Mesenchymal stem cell (in vitro differentiated cells and primary cell): Measurements from ENCODE around the gene PTCD3.

Source experiments
- DNase-seq: peaks from one replicate; pipeline ENCODE4 v3.0.0-alpha.2; 2013
- H2AFZ ChIP-seq: one replicate; pipeline ENCODE4 v1.6.1; 2013; ENCODE audit warnings: low read depth, mild to moderate bottlenecking, control low read depth, inconsistent platforms, low read length, moderate library complexity
- H2AK5ac ChIP-seq: 2 replicates; pipeline ENCODE4 v1.6.1; 2013; ENCODE audit warnings: low read length, moderate library complexity, mild to moderate bottlenecking, inconsistent platforms; ENCODE audit not compliant: severe bottlenecking
- H2BK120ac ChIP-seq: one replicate; pipeline ENCODE4 v1.6.1; 2013; ENCODE audit warnings: low read depth, mild to moderate bottlenecking, inconsistent platforms, low read length, moderate library complexity
- H2BK12ac ChIP-seq, 2 experiments: one replicate each; pipeline ENCODE4 v1.6.1; 2013; ENCODE audit warnings: inconsistent platforms in 2 of 2, low read length in 2 of 2, mild to moderate bottlenecking in 2 of 2, moderate library complexity in 2 of 2, control low read depth in 1 of 2
- H2BK15ac ChIP-seq: one replicate; pipeline ENCODE4 v1.6.1; 2013; ENCODE audit warnings: mild to moderate bottlenecking, low read depth, inconsistent platforms; ENCODE audit not compliant: poor library complexity, severe bottlenecking
- H2BK5ac ChIP-seq: 2 replicates; pipeline ENCODE4 v1.6.1; 2013; ENCODE audit warnings: low read depth, mild to moderate bottlenecking, low read length, control low read depth, inconsistent platforms; ENCODE audit not compliant: poor library complexity, severe bottlenecking
- H3K14ac ChIP-seq, 2 experiments: one replicate each; pipeline ENCODE4 v1.6.1; 2013; ENCODE audit warnings: inconsistent platforms in 2 of 2, low read length in 2 of 2, control low read depth in 1 of 2, mild to moderate bottlenecking in 1 of 2, moderate library complexity in 1 of 2
- H3K18ac ChIP-seq, 2 experiments: one replicate each; pipeline ENCODE4 v1.6.1; 2013; ENCODE audit warnings: inconsistent platforms in 2 of 2, low read length in 2 of 2, control low read depth in 1 of 2, low read depth in 1 of 2, mild to moderate bottlenecking in 1 of 2
- H3K23ac ChIP-seq, 2 experiments: one replicate each; pipeline ENCODE4 v1.6.1; 2013; ENCODE audit warnings: inconsistent platforms in 2 of 2, low read length in 2 of 2, mild to moderate bottlenecking in 2 of 2, moderate library complexity in 2 of 2, control low read depth in 1 of 2
- H3K27ac ChIP-seq: 2 replicates; pipeline ENCODE4 v1.5.1; 2013; ENCODE audit warnings: mild to moderate bottlenecking, moderate library complexity, low read length, control low read depth, inconsistent platforms; ENCODE audit not compliant: poor library complexity, severe bottlenecking
- H3K27me3 ChIP-seq, 2 experiments: 2 replicates each; pipeline versions ENCODE4 v1.6.1 to v1.7.0; 2013; ENCODE audit warnings: low read length in 2 of 2, mild to moderate bottlenecking in 2 of 2, moderate library complexity in 2 of 2, control low read depth in 1 of 2, inconsistent platforms in 1 of 2; ENCODE audit not compliant: control insufficient read depth in 1 of 2, insufficient read depth in 1 of 2
- H3K36me3 ChIP-seq, 2 experiments: 2 replicates each; pipeline versions ENCODE4 v1.6.1 to v1.7.0; 2013; ENCODE audit warnings: low read length in 2 of 2, control low read depth in 1 of 2, inconsistent platforms in 1 of 2, low read depth in 1 of 2, mild to moderate bottlenecking in 1 of 2; ENCODE audit not compliant: insufficient read depth in 2 of 2, control insufficient read depth in 1 of 2
- H3K4ac ChIP-seq, 2 experiments: one replicate each; pipeline ENCODE4 v1.6.1; 2013; ENCODE audit warnings: inconsistent platforms in 2 of 2, low read length in 2 of 2, mild to moderate bottlenecking in 2 of 2, moderate library complexity in 2 of 2, control low read depth in 1 of 2, low read depth in 1 of 2
- H3K4me1 ChIP-seq: 2 replicates; pipeline ENCODE4 v1.6.1; 2013; ENCODE audit warnings: low read depth, low read length, control low read depth; ENCODE audit not compliant: control insufficient read depth, insufficient read depth
- H3K4me2 ChIP-seq: 2 replicates; pipeline ENCODE4 v1.6.1; 2013; ENCODE audit warnings: low read length, mild to moderate bottlenecking, inconsistent platforms; ENCODE audit not compliant: poor library complexity, severe bottlenecking
- H3K4me3 ChIP-seq, 2 experiments: 2 replicates each; pipeline versions ENCODE4 v1.5.1 to v1.7.0; 2013; ENCODE audit warnings: low read length in 2 of 2, mild to moderate bottlenecking in 2 of 2, control low read depth in 1 of 2, low read depth in 1 of 2; ENCODE audit not compliant: insufficient read depth in 1 of 2
- H3K79me1 ChIP-seq: replicated peaks from 2 replicates; pipeline ENCODE4 v1.6.1; 2013; ENCODE audit warnings: mild to moderate bottlenecking, control low read depth, low read length, inconsistent platforms; ENCODE audit not compliant: poor library complexity, severe bottlenecking
- H3K9ac ChIP-seq: 2 replicates; pipeline ENCODE4 v1.7.0; 2013; ENCODE audit warnings: mild to moderate bottlenecking, low read length, moderate library complexity
- H3K9me3 ChIP-seq: 2 replicates; pipeline ENCODE4 v1.7.0; 2013; ENCODE audit warnings: mild to moderate bottlenecking, low read length; ENCODE audit not compliant: control insufficient read depth
- H4K8ac ChIP-seq: one replicate; pipeline ENCODE4 v1.6.1; 2013; ENCODE audit warnings: inconsistent platforms, mild to moderate bottlenecking, low read length, moderate library complexity
- H4K91ac ChIP-seq: one replicate; pipeline ENCODE4 v1.6.1; 2013; ENCODE audit warnings: mild to moderate bottlenecking, low read length, inconsistent platforms
- WGBS: methylation state at CpG from one replicate; pipeline ENCODE4 v1.1.7; 2013; ENCODE audit warnings: mixed read lengths; 5-methylcytosine and 5-hydroxymethylcytosine counted together

Gene PTCD3

DNA sequence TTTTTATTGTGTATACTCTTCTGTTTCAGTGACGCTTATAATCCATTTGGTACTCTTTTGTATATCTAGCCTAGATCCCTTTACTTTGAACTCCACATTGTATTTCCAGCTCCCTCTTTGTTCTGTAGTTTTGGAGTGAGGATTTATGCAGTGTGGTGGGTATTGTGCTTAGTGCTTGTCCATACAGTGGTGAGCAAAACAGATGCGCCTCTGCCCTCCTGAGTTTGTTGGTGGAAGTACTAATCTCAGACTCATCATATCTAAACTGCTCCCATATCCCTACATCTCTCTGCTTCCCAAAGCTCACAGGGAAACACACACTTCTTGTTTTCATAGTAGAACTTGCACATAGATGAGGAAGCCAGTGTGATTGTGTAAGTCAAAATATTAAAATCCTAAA lies 12.1 kb downstream of the PTCD3 start:
- H4K8ac ChIP-seq = no peak overlapping the region
- H3K9ac ChIP-seq = no peak overlapping the region
- H3K27me3 ChIP-seq = no peaks in the 10 kb centered on the region
- no peak overlapping the region for H2AK5ac ChIP-seq
- H3K4me3 ChIP-seq = no peak overlapping the region
- no CpG with 5 or more reads among the region's 2 CpGs for WGBS
- no peak overlapping the region for H2BK12ac ChIP-seq
- H2BK15ac ChIP-seq = no peak overlapping the region
- peaks cover 33 to 95% of the 10 kb centered on the region in 2 experiments for H3K36me3 ChIP-seq
- no peak overlapping the region for H2BK120ac ChIP-seq
- H3K4me2 ChIP-seq = no peak overlapping the region
- H4K91ac ChIP-seq = no peak overlapping the region
- no peak overlapping the region for H2BK5ac ChIP-seq
- H3K79me1 ChIP-seq = peaks cover 36% of the 10 kb centered on the region
- H3K14ac ChIP-seq = no peak overlapping the region
- peaks cover 5% of the 10 kb centered on the region for H3K4me1 ChIP-seq
- H3K23ac ChIP-seq = no peak overlapping the region
- no peak overlapping the region for H3K27ac ChIP-seq
- H3K18ac ChIP-seq = no peak overlapping the region
- H3K9me3 ChIP-seq = no peaks in the 10 kb centered on the region
- no peak overlapping the region for H2AFZ ChIP-seq
- no peak for DNase-seq
- no peak overlapping the region for H3K4ac ChIP-seq

DNA sequence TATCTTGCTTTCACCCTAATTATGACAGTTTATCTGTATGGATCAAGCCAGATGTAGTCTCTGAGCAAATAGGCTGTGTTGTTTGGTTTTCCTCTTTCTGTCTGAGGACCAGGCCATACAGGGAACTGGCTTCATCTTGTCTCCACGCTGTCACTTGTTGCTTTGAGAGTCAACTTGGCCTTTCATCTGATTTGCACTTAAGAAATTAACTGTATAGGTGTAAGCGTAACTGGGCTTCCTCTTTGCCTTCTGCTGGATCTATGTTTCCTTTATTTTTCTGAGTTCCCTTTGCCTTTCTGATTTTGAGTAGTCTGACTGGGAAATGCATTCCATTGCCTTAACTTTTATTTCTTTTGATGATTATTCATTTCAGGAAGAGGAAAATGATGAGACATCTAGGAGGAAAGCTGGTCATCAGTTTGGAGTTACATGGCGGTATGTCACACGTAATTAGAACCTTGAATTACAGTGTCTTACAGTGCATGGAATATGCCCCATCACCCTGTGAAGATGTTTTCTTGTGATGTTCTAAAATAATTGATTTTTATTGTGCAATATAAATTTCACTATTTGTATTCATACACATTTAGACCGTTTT lies 17.4 kb downstream of the PTCD3 start:
- no peak overlapping the region for H2AK5ac ChIP-seq
- WGBS = 100% methylated on average over 4 of the region's 5 CpGs
- H2BK5ac ChIP-seq = no peak overlapping the region
- H3K4me3 ChIP-seq = no peak overlapping the region
- no peaks in the 10 kb centered on the region for H3K9me3 ChIP-seq
- H3K27me3 ChIP-seq = no peaks in the 10 kb centered on the region
- H2BK120ac ChIP-seq = no peak overlapping the region
- H3K14ac ChIP-seq = no peak overlapping the region
- no peak overlapping the region for H3K4ac ChIP-seq
- no peak overlapping the region for H2BK15ac ChIP-seq
- H4K91ac ChIP-seq = no peak overlapping the region
- no peak overlapping the region for H3K4me2 ChIP-seq
- H3K18ac ChIP-seq = no peak overlapping the region
- H3K27ac ChIP-seq = no peak overlapping the region
- H4K8ac ChIP-seq = no peak overlapping the region
- H3K23ac ChIP-seq = no peak overlapping the region
- H2AFZ ChIP-seq = no peak overlapping the region
- H3K4me1 ChIP-seq = no peaks in the 10 kb centered on the region
- no peak overlapping the region for H2BK12ac ChIP-seq
- DNase-seq = no peak
- H3K36me3 ChIP-seq = peaks cover 32 to 99% of the 10 kb centered on the region in 2 experiments
- H3K9ac ChIP-seq = no peak overlapping the region
- peaks cover 27% of the 10 kb centered on the region for H3K79me1 ChIP-seq

DNA sequence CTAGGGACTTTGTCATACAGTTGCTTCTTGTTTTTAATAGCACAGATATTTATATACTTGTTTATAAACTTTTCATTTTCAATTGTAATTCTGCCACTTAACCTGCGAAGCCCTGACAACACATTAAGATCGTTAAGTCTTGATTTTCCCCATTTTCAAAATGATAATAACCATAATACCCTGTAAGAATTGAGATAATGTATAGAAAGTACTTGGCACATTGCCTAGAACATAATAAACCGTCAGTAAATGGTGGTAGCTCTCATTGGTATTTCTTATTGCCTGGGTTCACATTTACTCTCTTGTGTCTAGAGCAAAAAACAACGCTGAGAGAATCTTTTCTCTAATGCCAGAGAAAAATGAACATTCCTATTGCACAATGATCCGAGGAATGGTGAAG lies 18.6 kb downstream of the PTCD3 start:
- H3K4me1 ChIP-seq = no peaks in the 10 kb centered on the region
- DNase-seq = no peak
- no peak overlapping the region for H2AFZ ChIP-seq
- H3K23ac ChIP-seq = no peak overlapping the region
- 90% methylated on average over 3 of the region's 5 CpGs for WGBS
- no peak overlapping the region for H4K91ac ChIP-seq
- H3K4me3 ChIP-seq = no peak overlapping the region
- no peaks in the 10 kb centered on the region for H3K27me3 ChIP-seq
- H3K36me3 ChIP-seq = peaks cover 31 to 99% of the 10 kb centered on the region in 2 experiments
- H3K14ac ChIP-seq = no peak overlapping the region
- no peaks in the 10 kb centered on the region for H3K9me3 ChIP-seq
- H3K9ac ChIP-seq = no peak overlapping the region
- no peak overlapping the region for H3K4ac ChIP-seq
- no peak overlapping the region for H2BK5ac ChIP-seq
- H3K4me2 ChIP-seq = no peak overlapping the region
- H3K18ac ChIP-seq = no peak overlapping the region
- no peak overlapping the region for H2BK15ac ChIP-seq
- H3K79me1 ChIP-seq = peaks cover 23% of the 10 kb centered on the region
- no peak overlapping the region for H4K8ac ChIP-seq
- no peak overlapping the region for H2BK120ac ChIP-seq
- H2AK5ac ChIP-seq = no peak overlapping the region
- H3K27ac ChIP-seq = no peak overlapping the region
- H2BK12ac ChIP-seq = no peak overlapping the region

DNA sequence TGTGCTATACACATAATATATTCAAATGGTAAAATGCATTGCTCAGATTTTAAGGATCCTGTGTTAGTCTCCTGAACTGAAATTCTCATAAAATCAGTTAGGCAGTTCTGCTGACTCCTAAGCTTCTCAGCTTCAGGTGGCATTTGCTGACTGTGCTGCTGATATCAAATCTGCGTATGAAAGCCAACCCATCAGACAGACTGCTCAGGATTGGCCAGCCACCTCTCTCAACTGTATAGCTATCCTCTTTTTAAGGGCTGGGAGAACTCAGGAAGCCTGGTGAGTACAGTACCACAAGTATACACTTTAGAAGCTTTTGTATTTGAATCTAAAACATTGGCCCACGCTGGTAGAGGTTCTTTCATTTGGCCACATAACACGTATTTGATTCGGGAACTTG lies 28.7 kb downstream of the PTCD3 start:
- H2AK5ac ChIP-seq = no peak overlapping the region
- H3K14ac ChIP-seq = no peak overlapping the region
- H3K23ac ChIP-seq = no peak overlapping the region
- H4K91ac ChIP-seq = no peak overlapping the region
- no peak overlapping the region for H3K9ac ChIP-seq
- no peak overlapping the region for H3K4ac ChIP-seq
- no peak overlapping the region for H2AFZ ChIP-seq
- H3K9me3 ChIP-seq = no peaks in the 10 kb centered on the region
- no peak overlapping the region for H2BK120ac ChIP-seq
- peaks cover 36 to 98% of the 10 kb centered on the region in 2 experiments for H3K36me3 ChIP-seq
- peaks cover 12% of the 10 kb centered on the region for H3K79me1 ChIP-seq
- no peak overlapping the region for H2BK5ac ChIP-seq
- no peak overlapping the region for H4K8ac ChIP-seq
- no peak overlapping the region for H3K18ac ChIP-seq
- no peak overlapping the region for H3K4me2 ChIP-seq
- H3K27ac ChIP-seq = no peak overlapping the region
- DNase-seq = no peak
- H2BK15ac ChIP-seq = no peak overlapping the region
- 94% methylated on average over 4 of the region's 4 CpGs for WGBS
- no peaks in the 10 kb centered on the region for H3K4me1 ChIP-seq
- no peak overlapping the region for H2BK12ac ChIP-seq
- H3K27me3 ChIP-seq = no peaks in the 10 kb centered on the region
- H3K4me3 ChIP-seq = no peak overlapping the region
